Stomach smooth muscle (tissue), 2 donors: ENCODE data around the gene DCST1.

Experiments
- H3K27ac ChIP-seq: one replicate; pipeline ENCODE4 v1.7.0; 2013; ENCODE audit warnings: mild to moderate bottlenecking, low read length, inconsistent platforms
- H3K27me3 ChIP-seq, 2 donors: one replicate each; pipeline ENCODE4 v1.7.0; 2013; ENCODE audit warnings: low read length in 2 of 2; ENCODE audit not compliant: insufficient read depth in 2 of 2, control insufficient read depth in 1 of 2
- H3K36me3 ChIP-seq, 2 donors: one replicate each; pipeline ENCODE4 v1.7.0; 2013; ENCODE audit warnings: low read length in 2 of 2; ENCODE audit not compliant: control insufficient read depth in 2 of 2, insufficient read depth in 2 of 2
- H3K4me1 ChIP-seq: one replicate; pipeline ENCODE4 v1.7.0; 2013; ENCODE audit warnings: low read length; ENCODE audit not compliant: control insufficient read depth, insufficient read depth
- H3K4me3 ChIP-seq, 2 donors: one replicate each; pipeline ENCODE4 v1.7.0; 2013; ENCODE audit warnings: low read length in 2 of 2
- H3K9ac ChIP-seq, 2 donors: one replicate each; pipeline ENCODE4 v1.7.0; 2013; ENCODE audit warnings: low read length in 2 of 2, mild to moderate bottlenecking in 1 of 2
- H3K9me3 ChIP-seq, 2 donors: one replicate each; pipeline ENCODE4 v1.7.0; 2013; ENCODE audit warnings: low read length in 2 of 2; ENCODE audit not compliant: control insufficient read depth in 2 of 2
- donor health status: healthy.
- donor health status: Pancreatic carcinoma.

DCST1 gene

DNA sequence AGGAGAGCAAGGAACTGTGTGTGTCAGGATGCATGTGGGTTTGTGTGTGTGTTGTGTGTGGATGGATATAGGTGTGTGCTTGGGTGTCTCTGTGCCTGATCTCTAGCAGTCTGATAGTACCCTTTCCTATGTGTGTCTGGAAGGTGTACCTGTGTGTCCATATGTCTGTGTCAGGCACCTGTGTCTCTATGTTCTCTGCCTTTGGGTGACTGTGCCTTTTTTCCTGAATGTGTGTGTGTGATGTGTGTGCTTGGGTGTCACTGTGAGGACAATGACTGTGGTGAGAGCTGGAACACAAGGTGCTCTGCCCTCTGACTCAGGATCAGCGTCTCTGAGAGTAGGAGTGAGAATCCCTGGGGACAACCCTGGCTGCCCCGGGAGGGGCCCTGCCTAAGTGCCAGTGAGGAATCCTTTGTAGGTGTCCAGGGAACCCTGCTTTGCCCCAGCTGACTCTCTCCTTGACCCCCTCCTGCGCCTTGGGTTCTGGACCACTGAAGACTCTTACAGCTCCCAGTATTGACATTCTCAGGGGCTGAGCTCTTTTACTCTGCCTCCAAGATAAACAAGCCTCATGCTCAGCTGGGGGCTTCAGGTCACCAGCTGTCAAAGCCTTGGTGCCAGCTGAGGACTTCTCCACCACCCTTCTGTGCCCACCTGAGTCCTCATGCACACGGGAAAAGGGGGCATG is 44.3 kb downstream of the DCST1 start:
- H3K27me3 ChIP-seq, result peaks cover 32 to 40% of the 10 kb centered on the region in 2 donors
- H3K4me3 ChIP-seq, result peak overlapping the region in 1 of 2 donors; percentile 64
- H3K36me3 ChIP-seq, result no peaks in the 10 kb centered on the region
- H3K9me3 ChIP-seq, result no peaks in the 10 kb centered on the region
- H3K9ac ChIP-seq, result no peak overlapping the region
- H3K4me1 ChIP-seq, result peaks cover 43% of the 10 kb centered on the region
- H3K27ac ChIP-seq, result no peak overlapping the region

- no peak within 1 kb of the TSS for H3K27ac ChIP-seq
- peak within 1 kb of the TSS; percentile 14 to 64 for H3K4me3 ChIP-seq
- peaks cover 44% of the 10 kb centered on the region for H3K4me1 ChIP-seq
Measured at GRCh38 chr1:155078469-155079209, 45.0 kb downstream of the DCST1 start, which contains the start of gene EFNA3. EFNA3 (plus strand) TSS chr1:155078837; CDS start chr1:155078942, 105 bp downstream.

GRCh38 chr1:155079210-155079486 is 45.5 kb downstream of the DCST1 start:
- H3K36me3 ChIP-seq, result no peaks in the 10 kb centered on the region
- H3K27me3 ChIP-seq, result peaks cover 44 to 53% of the 10 kb centered on the region in 2 donors
- peak overlapping the region in 1 of 2 donors; percentile 64 for H3K4me3 ChIP-seq
- H3K27ac ChIP-seq, result no peak overlapping the region
- peaks cover 45% of the 10 kb centered on the region for H3K4me1 ChIP-seq
- no peak overlapping the region for H3K9ac ChIP-seq
- no peaks in the 10 kb centered on the region for H3K9me3 ChIP-seq

More at GRCh38 chr1:155078469-155079209, 45.0 kb downstream of the DCST1 start, which contains the start of gene EFNA3:
- H3K27me3 ChIP-seq, result peaks cover 39 to 48% of the 10 kb centered on the region in 2 donors
- no peaks in the 10 kb centered on the region for H3K36me3 ChIP-seq
- H3K9me3 ChIP-seq, result no peaks in the 10 kb centered on the region
- H3K9ac ChIP-seq, result no peak within 1 kb of the TSS

GRCh38 chr1:155079487-155080311 is 46.1 kb downstream of the DCST1 start:
- H3K36me3 ChIP-seq, result no peaks in the 10 kb centered on the region
- peaks cover 48 to 57% of the 10 kb centered on the region in 2 donors for H3K27me3 ChIP-seq
- H3K4me3 ChIP-seq, result peak overlapping the region in 1 of 2 donors; percentile 64
- no peaks in the 10 kb centered on the region for H3K9me3 ChIP-seq
- H3K4me1 ChIP-seq, result peaks cover 50% of the 10 kb centered on the region
- no peak overlapping the region for H3K27ac ChIP-seq
- H3K9ac ChIP-seq, result no peak overlapping the region

- no peaks in the 10 kb centered on the region for H3K9me3 ChIP-seq
- no peaks in the 10 kb centered on the region for H3K36me3 ChIP-seq
- peak overlapping the region in 1 of 2 donors; percentile 64 for H3K4me3 ChIP-seq
- no peak overlapping the region for H3K9ac ChIP-seq
- H3K4me1 ChIP-seq, result peaks cover 53% of the 10 kb centered on the region
- H3K27ac ChIP-seq, result no peak overlapping the region
- peaks cover 48 to 57% of the 10 kb centered on the region in 2 donors for H3K27me3 ChIP-seq
Measured at GRCh38 chr1:155080312-155081228, 46.9 kb downstream of the DCST1 start.

DNA sequence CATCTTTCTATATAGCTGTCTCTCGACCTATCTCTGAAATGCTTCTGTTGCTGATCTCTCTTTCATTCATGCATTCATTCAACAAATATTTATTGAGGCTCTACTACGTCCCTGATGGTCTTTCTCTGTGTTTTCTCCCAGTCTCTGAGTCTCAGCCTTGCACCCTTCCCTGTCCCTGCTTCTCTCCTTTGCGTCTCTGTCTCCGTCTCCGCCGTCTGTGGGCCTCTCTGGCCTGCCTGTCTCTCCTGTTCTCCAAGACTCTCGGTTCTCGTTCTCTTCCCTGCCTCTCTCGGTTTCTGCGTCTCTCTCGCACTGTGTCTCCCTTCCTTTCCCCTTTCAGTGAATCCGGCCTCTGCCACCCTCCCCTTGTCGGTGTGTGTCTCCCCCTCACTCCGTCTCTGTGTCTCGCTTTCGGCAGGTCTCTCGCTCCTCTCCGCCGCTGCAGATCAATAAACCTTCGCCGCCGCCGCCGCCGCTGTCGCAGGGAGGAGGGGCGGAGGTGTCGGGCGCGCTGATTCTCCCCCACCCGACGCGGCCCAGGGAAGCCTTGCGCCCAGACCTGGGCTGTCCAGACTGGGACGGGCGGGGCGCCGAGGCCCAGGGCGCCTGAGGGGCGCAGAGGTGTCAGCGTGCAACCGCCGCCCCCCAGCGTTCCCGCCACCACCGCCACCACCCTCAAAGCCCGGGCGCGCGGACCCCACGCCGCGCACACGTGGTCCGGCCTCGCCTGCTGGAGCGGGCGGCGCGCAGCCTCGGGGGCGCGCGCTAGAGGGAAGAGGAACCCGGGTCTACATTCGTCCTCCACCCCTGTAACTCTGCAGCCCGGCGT is 48.1 kb downstream of the DCST1 start:
- Histone ChIP-seq H3K36me3 (no peaks in the 10 kb centered on the region), H3K9ac (peak overlapping the region in 1 of 2 donors; percentile 5), H3K4me3 (peak overlapping the region in 1 of 2 donors; percentile 49), H3K27me3 (peaks cover 48 to 57% of the 10 kb centered on the region in 2 donors), H3K27ac (no peak overlapping the region), H3K4me1 (peaks cover 61% of the 10 kb centered on the region), H3K9me3 (no peaks in the 10 kb centered on the region)

DNA sequence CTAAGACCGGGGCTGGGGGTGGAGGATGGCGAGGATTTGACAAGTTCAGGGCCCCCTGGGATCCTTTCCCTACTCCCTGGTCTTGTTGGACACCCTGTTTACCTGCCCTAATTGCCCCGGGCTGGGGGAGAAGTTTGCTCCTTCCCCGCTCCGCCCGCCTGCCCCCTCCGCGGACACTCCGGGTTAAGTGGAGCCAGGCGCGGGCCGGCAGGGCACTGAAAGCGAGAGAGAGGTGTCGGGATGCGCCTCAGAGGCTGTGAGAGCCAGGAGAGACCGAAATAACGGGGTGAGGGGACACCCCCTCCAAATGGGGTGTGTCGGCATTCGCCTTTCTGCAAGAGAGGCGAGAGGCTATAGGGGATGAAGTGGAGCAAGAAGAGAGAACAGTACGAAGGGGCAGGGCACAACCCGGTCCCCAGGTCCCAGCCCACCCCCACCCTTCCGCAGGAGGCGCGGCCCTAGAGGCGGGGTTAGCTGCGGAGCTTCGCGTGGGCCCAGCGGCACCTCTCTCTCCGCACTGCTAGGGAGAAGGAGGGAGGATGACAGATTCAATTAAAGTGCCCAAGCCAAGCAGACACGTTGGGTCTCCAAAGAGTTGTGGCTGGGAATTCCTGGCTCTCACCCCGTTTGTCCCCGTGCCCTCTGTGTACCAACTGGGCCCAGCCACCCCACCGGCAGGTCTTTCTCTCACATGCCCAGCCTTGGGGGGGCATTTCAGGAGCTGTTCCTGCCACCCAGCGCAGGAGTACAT is 48.9 kb downstream of the DCST1 start:
- peaks cover 48 to 57% of the 10 kb centered on the region in 2 donors for H3K27me3 ChIP-seq
- peak overlapping the region in 1 of 2 donors; percentile 49 for H3K4me3 ChIP-seq
- no peaks in the 10 kb centered on the region for H3K9me3 ChIP-seq
- H3K36me3 ChIP-seq, result no peaks in the 10 kb centered on the region
- H3K4me1 ChIP-seq, result peaks cover 61% of the 10 kb centered on the region
- H3K9ac ChIP-seq, result no peak overlapping the region
- H3K27ac ChIP-seq, result no peak overlapping the region

GRCh38 chr1:155083052-155083541 is 49.5 kb downstream of the DCST1 start:
- Histone ChIP-seq H3K27ac (no peak overlapping the region), H3K4me3 (no peak overlapping the region), H3K9ac (no peak overlapping the region), H3K27me3 (peaks cover 48 to 57% of the 10 kb centered on the region in 2 donors), H3K36me3 (no peaks in the 10 kb centered on the region), H3K9me3 (no peaks in the 10 kb centered on the region), H3K4me1 (peaks cover 61% of the 10 kb centered on the region)
